ENCODE measurements around the gene ASF1A. TPM values are rescaled to one million over a fixed set of nuclear protein-coding genes. Genes with fewer than 3 reads are reported as not detected.

Gene ASF1A
- total and polyA plus RNA-seq, 10 of the 15 experiments (the other 5 are each of a cell fraction or from before 2014, with no cell fraction given): 23.7 to 103 (median 31.5) TPM

GRCh38 chr6:118882314-118882905 is 11.5 kb upstream of the ASF1A start:
- 83% methylated on average over 4 of the region's 4 CpGs for WGBS (ENCODE audit: insufficient coverage, insufficient replicate concordance, low lambda C conversion rate, missing lambda C conversion rate)
- no peak for FAIRE-seq
- SMC1A ChIA-PET (ENCODE audit: uncharacterized antibody, unreplicated experiment): interaction anchor here (0.9 to 3.1 kb wide), 9 partner anchors 10 to 37 kb away, joined by 4 to 37 read pairs (median 7); partner anchors contain the start of gene ASF1A
- peak; percentile 38 for ATAC-seq
- TF ChIP-seq BHLHE40 (IDR thresholded peaks at IDR 0.05; ENCODE audit: borderline replicate concordance in 1 of 2, low read depth in 2 of 2, low read length in 1 of 2): no peak
- TF ChIP-seq MTA3 (IDR thresholded peaks at IDR 0.05; ENCODE audit: borderline replicate concordance, low read length): no peak
- TF ChIP-seq IRF4 (IDR thresholded peaks at IDR 0.05; ENCODE audit: low read depth, low read length): no peak
- in situ Hi-C loops (cut with MboI) (no loop called here), intact Hi-C loops (cut with micrococcal nuclease; ENCODE audit: unreplicated experiment) (no loop called here)
- Histone ChIP-seq H3K79me2 (ENCODE audit: control insufficient read depth, insufficient read depth, low read length) (peaks cover 25% of the 10 kb centered on the region), H2AFZ (ENCODE audit: control insufficient read depth, low read depth, low read length) (no peak overlapping the region), H4K20me1 (ENCODE audit: control insufficient read depth, insufficient read depth) (no peaks in the 10 kb centered on the region), H3K27me3 (replicated peaks in 1 of 2; ENCODE audit: control insufficient read depth in 2 of 2, insufficient read depth in 2 of 2, low read length in 1 of 2) (no peaks in the 10 kb centered on the region), H3K36me3 (ENCODE audit: control insufficient read depth in 2 of 2, insufficient read depth in 2 of 2, low read length in 1 of 2) (no peaks in the 10 kb centered on the region), H3K9me3 (replicated peaks; ENCODE audit: control insufficient read depth, insufficient read depth, low read length) (no peaks in the 10 kb centered on the region), H3K4me2 (ENCODE audit: control insufficient read depth, insufficient read depth) (peak overlapping the region; percentile 40; the same call in 1 of the 2 replicates), H3K27ac (ENCODE audit: control insufficient read depth, insufficient read depth) (no peak overlapping the region; the same call in 1 of the 2 replicates), H3K4me1 (ENCODE audit: control insufficient read depth, insufficient read depth, low read length) (peaks cover 21% of the 10 kb centered on the region), H3K4me3 (no peak overlapping the region), H3K9ac (ENCODE audit: control insufficient read depth, insufficient read depth, low read length) (no peak overlapping the region)
- CTCF ChIA-PET: interaction anchor here (0.7 to 3.5 kb wide), 8 partner anchors 9 to 1720 kb away, joined by 3 to 21 read pairs (median 7); partner anchors contain the start of gene ASF1A
- DNase-seq (ENCODE audit: low read depth, low spot score): no peak
- no TSS peak for BruUV-seq (replicated peaks)
- POLR2A ChIA-PET: interaction anchor here (1.5 to 4.2 kb wide), 4 partner anchors 9 to 18 kb away, joined by 4 to 26 read pairs (median 11); no protein-coding TSS in a partner anchor
- RAD21 ChIA-PET (ENCODE audit: unreplicated experiment): interaction anchor here (3.3 to 3.5 kb wide), 2 partner anchors 10 to 14 kb away, joined by 20 to 34 read pairs; partner anchors contain the start of gene ASF1A

DNA sequence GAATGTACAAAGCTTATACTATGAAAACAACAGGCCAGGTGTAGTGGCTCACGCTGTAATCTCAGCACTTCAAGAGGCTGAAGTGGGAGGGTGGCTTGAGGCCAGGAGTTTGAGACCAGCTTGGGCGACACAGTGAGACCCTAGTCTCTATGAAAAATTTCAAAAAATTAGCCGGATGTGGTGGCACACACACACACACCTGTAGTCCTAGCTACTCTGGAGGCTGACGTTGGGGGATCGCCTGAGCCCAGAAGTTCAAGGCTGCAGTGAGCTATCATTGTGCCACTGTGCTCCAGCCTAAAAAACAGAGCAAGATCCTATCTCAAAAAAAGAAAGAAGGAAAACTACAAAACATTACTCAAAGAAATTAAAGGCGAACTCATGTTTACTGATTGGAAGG is 7.3 kb upstream of the ASF1A start:
- no peak for TF ChIP-seq NR2C1 (IDR thresholded peaks at IDR 0.05)
- TF ChIP-seq RUNX3 (IDR thresholded peaks at IDR 0.05; ENCODE audit: low read length): peak; percentile 20; the same call in 1 of the 2 replicates
- TF ChIP-seq, protein P1, sequence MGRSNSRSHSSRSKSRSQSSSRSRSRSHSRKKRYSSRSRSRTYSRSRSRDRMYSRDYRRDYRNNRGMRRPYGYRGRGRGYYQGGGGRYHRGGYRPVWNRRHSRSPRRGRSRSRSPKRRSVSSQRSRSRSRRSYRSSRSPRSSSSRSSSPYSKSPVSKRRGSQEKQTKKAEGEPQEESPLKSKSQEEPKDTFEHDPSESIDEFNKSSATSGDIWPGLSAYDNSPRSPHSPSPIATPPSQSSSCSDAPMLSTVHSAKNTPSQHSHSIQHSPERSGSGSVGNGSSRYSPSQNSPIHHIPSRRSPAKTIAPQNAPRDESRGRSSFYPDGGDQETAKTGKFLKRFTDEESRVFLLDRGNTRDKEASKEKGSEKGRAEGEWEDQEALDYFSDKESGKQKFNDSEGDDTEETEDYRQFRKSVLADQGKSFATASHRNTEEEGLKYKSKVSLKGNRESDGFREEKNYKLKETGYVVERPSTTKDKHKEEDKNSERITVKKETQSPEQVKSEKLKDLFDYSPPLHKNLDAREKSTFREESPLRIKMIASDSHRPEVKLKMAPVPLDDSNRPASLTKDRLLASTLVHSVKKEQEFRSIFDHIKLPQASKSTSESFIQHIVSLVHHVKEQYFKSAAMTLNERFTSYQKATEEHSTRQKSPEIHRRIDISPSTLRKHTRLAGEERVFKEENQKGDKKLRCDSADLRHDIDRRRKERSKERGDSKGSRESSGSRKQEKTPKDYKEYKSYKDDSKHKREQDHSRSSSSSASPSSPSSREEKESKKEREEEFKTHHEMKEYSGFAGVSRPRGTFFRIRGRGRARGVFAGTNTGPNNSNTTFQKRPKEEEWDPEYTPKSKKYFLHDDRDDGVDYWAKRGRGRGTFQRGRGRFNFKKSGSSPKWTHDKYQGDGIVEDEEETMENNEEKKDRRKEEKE (IDR thresholded peaks at IDR 0.05): no peak
- no peak overlapping the region for H3K27ac ChIP-seq (ENCODE audit: control insufficient read depth, insufficient read depth)
- BruUV-seq (replicated peaks): no TSS peak
- no peak overlapping the region for H3K9ac ChIP-seq (ENCODE audit: control insufficient read depth, insufficient read depth, low read length)
- DNase-seq (ENCODE audit: low read depth, low spot score): no peak
- H3K79me2 ChIP-seq (ENCODE audit: control insufficient read depth, insufficient read depth, low read length): peaks cover 25% of the 10 kb centered on the region
- CTCF ChIA-PET: interaction anchor here (0.7 to 2.2 kb wide), 4 partner anchors 9 to 396 kb away, joined by 3 to 4 read pairs (median 3); no protein-coding TSS in a partner anchor
- intact Hi-C loops (cut with micrococcal nuclease; ENCODE audit: unreplicated experiment) (no loop called here), in situ Hi-C loops (cut with MboI) (no loop called here)
- H3K4me3 ChIP-seq: no peak overlapping the region
- ATAC-seq: no peak; the same call in 2 of the 3 replicates
- no peaks in the 10 kb centered on the region for H3K9me3 ChIP-seq (replicated peaks; ENCODE audit: control insufficient read depth, insufficient read depth, low read length)
- H3K4me1 ChIP-seq (ENCODE audit: control insufficient read depth, insufficient read depth, low read length): peaks cover 11% of the 10 kb centered on the region
- no peaks in the 10 kb centered on the region for H3K27me3 ChIP-seq (replicated peaks in 1 of 2; ENCODE audit: control insufficient read depth in 2 of 2, insufficient read depth in 2 of 2, low read length in 1 of 2)
- no peaks in the 10 kb centered on the region for H3K36me3 ChIP-seq (ENCODE audit: control insufficient read depth in 2 of 2, insufficient read depth in 2 of 2, low read length in 1 of 2)
- H4K20me1 ChIP-seq (ENCODE audit: control insufficient read depth, insufficient read depth): no peaks in the 10 kb centered on the region
- H3K4me2 ChIP-seq (ENCODE audit: control insufficient read depth, insufficient read depth): no peak overlapping the region
- RAD21 ChIA-PET (ENCODE audit: unreplicated experiment): no interaction called here
- WGBS (ENCODE audit: insufficient coverage, insufficient replicate concordance, low lambda C conversion rate, missing lambda C conversion rate): 87% methylated on average over 6 of the region's 6 CpGs
- no peak for FAIRE-seq
- SMC1A ChIA-PET (ENCODE audit: uncharacterized antibody, unreplicated experiment): interaction anchor here (0.7 to 1.1 kb wide), 4 partner anchors 10 to 84 kb away, joined by 3 to 4 read pairs (median 4); no protein-coding TSS in a partner anchor
- no peak overlapping the region for H2AFZ ChIP-seq (ENCODE audit: control insufficient read depth, low read depth, low read length)
- POLR2A ChIA-PET: interaction anchor here (1.3 kb wide), 1 partner anchor 11 kb away, joined by 3 read pairs; no protein-coding TSS in a partner anchor

All from GM12878 (cell line).